Occipital lobe (tissue), 2 donors: ENCODE measurements around the gene MRPS2. TPM values are rescaled to one million over a fixed set of nuclear protein-coding genes. Genes with fewer than 3 reads are reported as not detected.

Experiments
- DNase-seq: peaks from one replicate; lab custom pipeline; 2025; lab: John Stamatoyannopoulos, UW
- total RNA-seq: library from RNA; depleted of rRNA; stranded (reverse); fragments of >200 nt; gene quantifications from one replicate; pipeline ENCODE4 v1.2.3, GENCODE V29; 2014

The MRPS2 gene
- total RNA-seq, 1 donor from 2014 or later, result 9.7 TPM

DNA sequence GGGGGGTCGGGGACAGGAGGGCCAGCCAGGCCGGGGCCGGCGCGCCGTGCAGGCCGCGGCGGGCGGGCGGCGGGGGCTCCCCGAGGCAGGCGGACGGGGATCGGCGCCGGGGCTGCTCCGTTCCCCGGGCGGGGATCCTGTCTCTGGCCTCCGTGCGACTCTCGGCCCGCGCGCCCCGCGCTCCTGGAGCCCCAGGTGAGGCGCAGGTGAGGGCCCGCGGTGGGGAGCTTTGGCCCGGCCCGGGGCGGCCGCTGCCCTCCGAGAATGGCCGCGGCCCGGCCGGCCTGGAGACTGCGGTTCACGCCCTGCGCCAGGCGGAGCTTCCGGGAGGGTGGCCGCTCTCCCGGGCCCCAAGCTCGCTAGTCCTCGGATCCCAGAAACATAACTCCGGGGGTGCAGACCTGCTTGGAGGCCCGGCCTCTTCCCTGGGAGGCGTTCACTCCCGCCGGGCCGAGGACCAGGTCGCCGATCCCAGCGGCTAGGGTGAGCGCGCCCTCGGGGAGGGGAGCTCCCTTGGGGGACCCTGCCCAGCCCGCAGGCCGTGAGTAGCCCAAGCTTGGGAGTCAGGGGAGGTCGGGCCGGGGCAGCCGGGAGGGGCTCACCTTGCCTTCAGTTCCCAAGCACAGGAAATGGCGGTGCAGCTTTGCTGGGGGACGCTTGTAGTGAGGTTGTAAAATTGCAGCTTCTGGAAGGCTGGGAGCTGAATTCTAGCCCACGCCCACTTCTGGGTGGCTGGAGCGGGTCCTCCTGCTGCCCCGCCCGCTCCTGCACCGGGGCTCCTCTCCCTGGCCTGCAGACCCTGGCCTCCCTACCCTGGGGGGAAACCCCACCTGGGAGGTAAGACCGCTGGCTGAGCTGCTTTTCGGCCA, 20.2 kb upstream of the MRPS2 start:
- peak; percentile 40 for DNase-seq

DNA sequence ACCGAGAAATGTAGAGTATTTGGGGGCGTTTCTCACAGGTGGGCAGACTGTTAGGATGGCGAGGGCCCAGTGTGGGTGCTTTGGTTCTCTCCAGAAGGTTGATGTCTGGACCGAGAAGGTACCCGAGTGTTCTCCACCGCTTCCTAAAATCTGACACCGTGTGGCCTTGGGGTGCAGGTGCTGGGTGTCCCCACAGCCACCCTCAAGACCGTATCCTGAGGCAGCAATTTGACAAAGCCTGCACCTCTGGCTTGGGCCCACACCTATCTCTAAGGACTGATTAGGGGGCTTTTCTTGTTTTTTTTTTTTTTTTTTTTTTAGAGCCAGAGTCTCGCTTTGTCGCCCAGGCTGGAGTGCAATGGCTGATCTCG, 19.6 kb upstream of the MRPS2 start:
- no peak for DNase-seq

- no peak for DNase-seq
Observed at GRCh38 chr9:135482015-135482754, 18.3 kb upstream of the MRPS2 start.

GRCh38 chr9:135484460-135485277, 15.8 kb upstream of the MRPS2 start:
- DNase-seq, result no peak

DNA sequence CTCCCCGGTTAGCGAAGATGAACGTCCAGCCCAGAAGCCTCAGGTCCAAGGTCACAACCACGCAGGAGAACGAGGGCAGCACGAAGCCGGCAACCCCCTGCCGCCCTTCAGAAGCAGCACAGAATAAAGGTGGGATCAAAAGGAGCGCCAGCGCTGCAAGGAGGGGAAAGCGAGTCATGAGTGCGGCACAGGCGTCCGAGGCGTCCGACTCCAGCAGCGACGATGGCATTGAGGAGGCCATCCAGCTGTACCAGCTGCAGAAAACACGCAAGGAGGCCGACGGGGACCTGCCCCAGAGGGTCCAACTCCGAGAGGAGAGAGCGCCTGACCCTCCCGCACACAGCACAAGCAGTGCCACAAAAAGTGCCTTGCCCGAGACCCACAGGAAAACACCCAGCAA, 15.1 kb upstream of the MRPS2 start:
- DNase-seq, result no peak

GRCh38 chr9:135485832-135486231, 14.7 kb upstream of the MRPS2 start:
- DNase-seq, result no peak

GRCh38 chr9:135486267-135487065, 14.0 kb upstream of the MRPS2 start:
- no peak for DNase-seq

DNA sequence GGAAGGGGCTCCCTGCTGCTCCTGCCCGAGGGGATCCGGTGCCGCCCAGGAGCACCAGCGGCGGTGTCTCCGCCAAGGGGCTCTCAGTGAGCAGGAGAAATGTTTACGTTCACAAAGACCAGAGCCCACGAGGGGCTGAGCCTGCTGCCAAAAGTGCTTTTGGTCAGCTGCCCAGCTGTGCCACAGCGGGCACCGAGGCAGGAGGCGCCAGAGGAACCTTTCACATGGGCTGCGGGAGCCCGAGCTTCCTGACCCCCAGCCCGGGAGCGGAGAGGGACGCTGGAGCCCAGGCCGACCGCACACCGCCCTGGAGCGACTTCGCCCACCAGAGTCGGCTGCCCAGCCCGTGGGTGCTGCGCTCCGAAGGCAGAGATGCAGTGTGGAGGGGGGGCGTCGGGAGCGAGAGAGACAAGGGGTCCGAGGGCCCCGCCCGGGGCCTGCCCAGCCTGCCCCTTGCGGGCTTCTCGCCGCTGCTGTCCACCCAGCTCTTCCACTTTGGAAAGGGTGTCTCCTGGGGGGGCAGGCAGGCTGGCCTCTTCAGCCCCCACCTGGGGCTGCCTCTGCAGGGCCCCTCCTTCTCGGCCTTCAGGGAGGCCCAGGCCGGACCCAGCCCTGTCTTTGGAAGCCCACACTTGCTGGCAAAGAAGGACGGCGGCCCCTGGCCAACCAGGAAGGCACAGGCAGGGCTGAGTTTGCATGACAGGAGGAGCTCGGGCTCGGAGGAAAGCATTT, 13.0 kb upstream of the MRPS2 start:
- no peak for DNase-seq

DNA sequence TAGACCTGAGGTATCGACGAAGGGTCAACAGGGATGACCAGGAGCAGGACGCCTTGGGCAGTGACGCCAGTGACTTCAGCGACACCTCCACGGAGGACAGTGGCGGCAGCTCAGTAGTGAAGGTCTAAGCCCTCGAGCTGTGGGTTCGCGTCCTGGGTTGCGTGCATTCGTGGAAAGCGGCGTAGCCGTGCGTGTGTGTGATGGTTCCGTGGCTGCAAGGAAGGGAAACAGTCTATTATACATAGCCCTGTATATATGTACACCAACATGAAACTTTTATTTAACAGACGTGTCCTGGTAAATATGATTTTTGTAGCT, 12.5 kb upstream of the MRPS2 start:
- DNase-seq, result no peak

DNA sequence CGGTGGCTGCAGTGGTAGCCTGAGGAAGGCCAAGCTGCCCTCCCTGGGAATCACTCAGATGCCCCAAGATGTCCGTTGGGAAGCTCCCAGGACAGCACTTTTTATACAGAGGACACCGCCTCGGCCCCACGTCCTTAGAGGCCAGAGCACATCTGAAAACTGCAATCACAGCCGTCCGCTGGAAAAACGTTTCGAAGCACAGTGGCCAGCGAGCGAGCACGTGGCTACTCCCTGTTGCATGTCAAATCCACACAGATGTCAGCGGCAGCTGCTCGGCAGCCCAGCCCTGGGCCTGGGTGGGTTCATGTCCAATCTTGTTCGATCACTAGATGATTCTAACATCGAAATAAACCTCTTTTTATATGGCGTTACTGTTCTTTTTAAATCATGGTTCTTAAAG, 12.0 kb upstream of the MRPS2 start:
- no peak for DNase-seq

- DNase-seq, result no peak
Observed at GRCh38 chr9:135489188-135489906, 11.1 kb upstream of the MRPS2 start.

DNA sequence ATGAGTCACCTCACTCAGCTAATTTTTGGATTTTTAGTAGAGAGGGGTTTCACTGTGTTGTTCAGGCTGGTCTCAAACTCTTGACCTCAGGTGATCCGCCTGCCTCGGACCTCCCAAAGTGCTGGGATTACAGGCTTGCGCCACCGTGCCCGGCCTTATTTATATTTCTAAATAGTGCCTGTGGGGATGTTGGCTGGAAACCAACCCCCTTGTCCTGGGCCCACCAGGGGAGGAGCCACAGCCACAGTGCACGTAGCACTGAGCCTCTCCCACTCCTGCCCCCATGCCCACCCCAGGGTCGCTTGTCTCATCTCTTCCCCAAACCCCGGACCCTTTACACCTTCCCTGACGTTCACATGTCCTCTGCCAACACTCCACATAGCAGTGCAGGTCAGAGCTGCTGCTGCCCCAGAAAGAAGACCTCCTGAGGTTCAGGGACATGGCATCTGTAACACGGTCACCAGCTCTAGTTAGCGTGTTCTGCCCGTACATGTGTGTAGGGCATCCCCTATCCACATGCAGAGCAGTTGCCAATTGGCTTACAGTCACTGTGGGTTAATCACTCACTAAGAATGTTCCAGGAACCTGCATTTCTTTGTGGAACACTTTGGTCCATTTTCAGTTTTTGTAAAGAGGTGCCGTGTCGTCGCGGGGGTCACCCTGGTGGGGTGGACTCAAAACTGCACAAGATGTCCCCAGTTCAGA, 10.2 kb upstream of the MRPS2 start:
- DNase-seq, result no peak

- no peak for DNase-seq
Observed at GRCh38 chr9:135490980-135491464, 9.5 kb upstream of the MRPS2 start.

- no peak for DNase-seq
Observed at GRCh38 chr9:135491764-135492163, 8.7 kb upstream of the MRPS2 start.

- no peak for DNase-seq
Observed at GRCh38 chr9:135492886-135493669, 7.4 kb upstream of the MRPS2 start.

GRCh38 chr9:135494791-135495559, 5.5 kb upstream of the MRPS2 start:
- no peak for DNase-seq

- no peak for DNase-seq
Observed at GRCh38 chr9:135498381-135499126, 1.9 kb upstream of the MRPS2 start.
